ENCODE measurements around the gene HBEGF.

GRCh38 chr5:140284013-140284412 lies 62.4 kb downstream of the HBEGF start:
- TF ChIP-seq, protein P1, sequence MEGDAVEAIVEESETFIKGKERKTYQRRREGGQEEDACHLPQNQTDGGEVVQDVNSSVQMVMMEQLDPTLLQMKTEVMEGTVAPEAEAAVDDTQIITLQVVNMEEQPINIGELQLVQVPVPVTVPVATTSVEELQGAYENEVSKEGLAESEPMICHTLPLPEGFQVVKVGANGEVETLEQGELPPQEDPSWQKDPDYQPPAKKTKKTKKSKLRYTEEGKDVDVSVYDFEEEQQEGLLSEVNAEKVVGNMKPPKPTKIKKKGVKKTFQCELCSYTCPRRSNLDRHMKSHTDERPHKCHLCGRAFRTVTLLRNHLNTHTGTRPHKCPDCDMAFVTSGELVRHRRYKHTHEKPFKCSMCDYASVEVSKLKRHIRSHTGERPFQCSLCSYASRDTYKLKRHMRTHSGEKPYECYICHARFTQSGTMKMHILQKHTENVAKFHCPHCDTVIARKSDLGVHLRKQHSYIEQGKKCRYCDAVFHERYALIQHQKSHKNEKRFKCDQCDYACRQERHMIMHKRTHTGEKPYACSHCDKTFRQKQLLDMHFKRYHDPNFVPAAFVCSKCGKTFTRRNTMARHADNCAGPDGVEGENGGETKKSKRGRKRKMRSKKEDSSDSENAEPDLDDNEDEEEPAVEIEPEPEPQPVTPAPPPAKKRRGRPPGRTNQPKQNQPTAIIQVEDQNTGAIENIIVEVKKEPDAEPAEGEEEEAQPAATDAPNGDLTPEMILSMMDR (IDR thresholded peaks at IDR 0.05; ENCODE audit: insufficient read depth, low read depth, low read length): no peak
- TF ChIP-seq EZH2 (IDR thresholded peaks at IDR 0.05; ENCODE audit: insufficient read depth, low read length): no peak

All from astrocyte (in vitro differentiated cells and primary cell).